ENCODE results near the gene XYLT1.

- no peak for TF ChIP-seq CTCF (IDR thresholded peaks at IDR 0.05; ENCODE audit: low read depth, low read length, poor library complexity, severe bottlenecking)
- TF ChIP-seq EZH2phosphoT487 (IDR thresholded peaks at IDR 0.05; ENCODE audit: borderline replicate concordance, low read length) = no peak
Observed at GRCh38 chr16:17246974-17247732, 223.6 kb downstream of the XYLT1 start.

Measured in DOHH2 (cell line).